ENCODE measurements around the gene B3GAT1.

B3GAT1 gene

DNA sequence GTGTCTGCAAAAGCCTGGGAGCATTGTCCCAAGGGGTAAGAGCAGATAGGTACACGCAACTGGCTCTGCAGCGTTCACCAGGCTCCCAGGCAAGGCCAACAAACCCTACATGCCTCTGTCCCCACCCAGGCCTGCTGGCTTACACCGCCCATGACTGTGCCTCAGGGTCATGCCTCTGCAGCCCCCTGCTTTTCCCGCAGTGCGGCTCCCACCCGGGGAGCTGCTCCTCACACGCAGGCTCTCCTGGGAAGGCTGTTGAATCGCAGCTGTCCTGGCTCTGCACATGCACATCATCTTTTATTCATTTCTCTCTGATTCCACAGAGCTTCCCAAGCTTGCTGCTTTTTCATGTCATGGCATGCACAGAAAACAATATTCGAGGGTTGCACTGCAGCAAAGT is 29.2 kb upstream of the B3GAT1 start:
- DNase-seq, result no peak

DNA sequence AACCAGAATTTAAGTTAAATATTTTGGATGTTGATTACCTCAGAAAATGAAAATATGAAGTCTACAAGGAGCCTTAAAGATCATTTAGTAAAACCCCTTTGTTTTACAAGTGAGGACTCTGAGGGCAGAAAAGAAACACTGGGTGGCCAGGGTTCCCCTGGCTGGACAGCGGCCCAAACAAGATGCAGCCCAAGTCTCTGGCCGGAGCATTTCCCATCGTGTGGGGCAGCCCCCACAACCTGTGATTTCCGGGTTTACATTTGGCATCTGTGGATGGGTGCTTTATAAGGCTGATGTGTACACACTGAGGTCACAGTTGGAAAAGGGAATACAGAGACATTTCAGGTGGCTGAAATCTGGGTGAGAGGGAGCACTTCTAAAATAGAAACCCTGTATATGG is 28.8 kb upstream of the B3GAT1 start:
- no peak for DNase-seq

DNA sequence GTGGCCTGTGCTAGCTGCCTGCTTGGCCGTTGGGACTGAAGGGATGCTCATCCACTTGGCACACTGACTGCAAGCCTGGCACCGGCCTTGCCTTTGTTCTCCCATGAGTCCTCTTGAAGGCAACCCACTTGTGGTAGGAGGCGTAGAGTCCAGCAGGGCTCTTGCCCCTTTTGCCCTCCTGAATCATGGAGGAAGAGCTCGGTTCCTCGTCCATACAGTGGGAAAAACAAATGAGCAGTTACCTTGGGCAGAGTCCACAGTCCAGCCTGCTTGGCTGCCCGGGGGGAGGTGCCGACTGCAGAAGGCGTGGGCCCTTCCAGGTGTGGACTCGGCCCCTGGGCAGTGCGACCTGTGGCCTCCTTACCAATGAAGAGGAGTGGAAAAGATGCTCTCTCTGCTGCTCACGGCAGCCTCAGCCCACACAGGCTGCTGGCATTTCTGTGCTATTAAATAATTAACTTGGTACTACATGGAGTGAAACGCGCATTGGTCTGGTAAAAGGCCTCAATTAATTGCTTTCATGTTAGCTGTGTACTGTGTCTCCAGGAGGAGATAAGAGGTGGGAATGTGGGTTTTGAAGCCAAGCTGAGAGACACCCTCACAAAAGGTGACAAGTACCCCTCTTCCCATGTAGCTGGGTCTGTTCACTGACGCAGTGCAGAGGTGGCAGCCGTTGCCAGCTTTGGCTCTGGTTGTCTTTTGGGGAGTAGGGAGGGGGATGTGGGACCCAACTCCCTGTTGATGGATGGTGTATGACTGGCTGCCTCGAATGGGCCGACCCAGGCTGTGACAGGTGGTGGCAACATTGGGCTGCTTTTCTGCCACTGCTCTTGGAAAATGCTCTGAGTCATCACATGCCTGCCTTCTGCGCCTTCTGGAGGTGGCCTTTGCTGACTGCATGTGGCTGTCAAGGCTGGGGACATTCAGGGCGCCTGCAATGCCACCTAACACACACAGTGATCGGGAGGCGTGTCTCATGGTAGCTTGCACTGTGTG is 26.8 kb upstream of the B3GAT1 start:
- DNase-seq, result no peak

DNA sequence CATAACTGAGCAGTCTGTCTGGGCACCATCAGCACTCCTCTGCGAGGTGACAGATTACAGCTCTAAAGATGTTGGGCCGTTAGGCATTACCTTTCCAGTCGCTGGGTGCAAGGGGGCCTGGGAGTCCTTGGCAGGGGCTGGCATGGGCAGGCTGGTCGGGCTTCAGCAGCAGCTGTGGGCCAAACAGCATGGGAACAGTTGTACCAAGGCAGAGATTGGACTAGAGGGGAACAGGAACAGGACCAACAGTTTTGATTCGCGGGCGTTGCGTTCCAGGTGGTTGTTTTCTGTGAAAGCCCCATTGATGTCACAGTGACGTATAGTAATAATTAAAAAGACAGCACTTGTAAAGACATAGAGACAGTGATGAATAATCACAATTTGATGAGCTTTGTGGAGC is 25.8 kb upstream of the B3GAT1 start:
- no peak for DNase-seq

DNA sequence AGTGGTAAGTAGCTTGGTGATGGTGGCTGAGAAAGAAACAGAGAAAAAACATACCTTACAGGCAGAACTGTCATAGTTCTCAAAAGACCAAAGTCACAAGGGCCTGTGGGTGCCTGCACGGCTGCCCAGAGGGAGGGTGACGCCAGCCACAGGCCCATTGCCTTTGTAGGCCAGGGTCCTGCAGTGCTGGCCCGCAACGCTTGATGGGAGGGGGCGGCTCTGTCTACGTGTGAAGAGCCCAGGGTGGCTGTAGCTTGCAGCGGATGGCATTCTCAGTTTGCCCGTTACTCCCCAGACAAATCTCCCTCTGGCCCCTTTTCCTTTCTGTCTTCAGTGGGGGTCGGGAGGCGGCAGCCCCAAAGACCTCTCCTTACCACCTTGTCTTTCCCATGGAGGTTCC is 24.7 kb upstream of the B3GAT1 start:
- DNase-seq, result no peak

DNA sequence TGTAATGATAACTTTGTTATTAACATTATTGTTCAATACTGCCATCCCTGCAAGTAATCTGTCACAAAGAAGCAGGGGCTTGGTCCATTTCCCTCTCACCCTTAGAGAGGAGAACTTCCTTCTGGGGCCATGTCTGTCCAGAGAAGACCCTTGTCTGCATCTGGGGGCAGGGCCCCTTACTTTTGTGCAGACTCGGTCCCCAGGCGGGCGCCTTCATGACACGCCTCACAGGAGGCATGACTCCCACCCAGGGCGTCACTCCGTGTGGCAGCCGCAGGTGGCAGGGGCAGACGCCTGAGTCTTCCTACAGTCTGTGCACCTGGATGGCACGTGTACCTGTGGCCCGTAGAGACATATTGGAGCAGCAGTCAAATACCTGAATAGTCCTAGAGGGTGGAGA is 21.8 kb upstream of the B3GAT1 start:
- DNase-seq, result no peak

DNA sequence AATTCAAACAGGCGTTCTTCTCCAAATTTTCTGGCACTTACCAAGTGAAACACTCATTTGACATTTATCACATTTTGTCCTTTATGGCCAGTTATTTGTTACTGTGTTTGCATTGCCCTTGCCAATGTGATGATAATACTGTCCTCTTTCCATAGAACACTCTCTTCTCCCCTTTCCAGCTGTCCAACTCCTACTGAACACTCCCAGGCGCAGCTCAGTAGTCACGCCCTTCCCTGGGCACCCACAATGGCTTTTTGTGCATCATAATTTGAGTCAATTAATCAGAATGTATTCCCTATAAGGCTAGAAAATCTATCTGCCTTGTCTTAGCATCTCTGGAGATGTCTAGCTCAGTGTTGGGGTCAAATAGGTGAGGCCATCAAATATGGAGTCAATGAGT is 21.2 kb upstream of the B3GAT1 start:
- no peak for DNase-seq

DNA sequence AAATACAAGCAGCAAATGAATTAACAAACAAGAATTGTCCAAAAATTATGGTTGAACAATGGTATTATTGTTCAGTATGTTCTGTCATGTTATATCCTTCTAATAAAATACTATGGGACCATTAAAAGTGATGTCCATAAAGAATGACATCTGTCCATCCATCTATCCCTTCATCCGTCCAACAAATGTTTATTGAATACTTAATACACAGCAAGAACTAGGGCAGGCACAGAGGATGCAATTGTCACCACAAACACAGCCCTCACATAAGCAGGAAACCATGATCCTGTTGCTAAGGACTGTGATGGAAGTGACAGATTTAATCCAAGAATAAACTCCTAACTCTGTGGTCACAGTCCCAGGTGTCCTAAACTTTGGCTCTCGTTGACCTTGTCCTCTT is 20.7 kb upstream of the B3GAT1 start:
- DNase-seq, result no peak

DNA sequence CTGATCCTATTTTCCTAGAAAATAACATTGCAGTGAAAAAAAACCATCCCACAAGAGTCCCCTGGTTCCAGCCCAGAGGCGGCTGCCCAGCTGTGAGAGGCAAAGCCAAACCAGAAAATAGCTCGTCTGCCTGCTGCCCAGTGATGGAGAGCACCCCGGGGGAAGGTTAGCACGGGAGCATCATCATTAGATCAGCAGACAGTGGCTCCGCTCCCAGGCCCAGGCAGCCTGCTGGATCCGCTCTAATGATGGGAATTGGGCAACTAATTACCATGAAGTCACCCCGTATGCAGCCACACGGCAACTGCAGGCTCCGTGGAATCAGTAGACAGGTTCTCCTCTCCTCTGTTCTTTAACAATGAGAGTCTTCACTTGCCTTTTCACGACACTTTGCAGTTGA is 17.1 kb upstream of the B3GAT1 start:
- DNase-seq, result no peak

DNA sequence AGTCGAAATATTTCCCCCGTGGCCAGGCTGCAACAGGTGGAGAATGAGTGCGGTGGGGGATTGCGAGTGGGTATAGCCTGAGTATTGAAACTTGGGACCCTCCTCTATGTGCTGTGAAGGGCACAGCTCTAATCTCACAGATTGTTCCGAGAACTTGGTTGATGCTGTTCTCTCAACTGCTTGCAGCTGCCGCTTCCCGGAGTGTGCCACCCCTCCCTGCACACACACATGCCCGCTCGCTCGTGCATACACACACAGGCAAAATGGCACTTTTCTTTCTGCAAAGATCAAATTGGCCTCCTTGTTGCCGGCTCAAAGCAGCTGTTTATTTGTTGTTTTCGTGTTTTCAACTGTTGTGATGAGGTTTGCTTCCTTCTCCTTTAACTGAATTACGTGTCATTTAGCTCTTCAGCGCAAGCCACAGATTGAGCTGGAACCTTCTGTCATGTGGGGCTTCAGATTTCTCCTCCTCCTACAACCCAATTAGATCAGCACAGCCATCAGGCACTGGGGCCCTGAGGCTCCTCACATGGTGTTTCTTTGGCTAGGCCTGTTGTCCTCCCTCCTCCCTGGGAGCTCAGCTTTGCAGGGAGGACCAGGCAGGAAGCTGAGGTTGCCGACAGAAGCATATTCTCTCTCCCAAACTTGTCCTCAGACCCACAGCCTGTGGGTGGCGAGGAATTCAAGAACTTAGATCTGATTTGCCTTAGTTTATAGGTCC is 13.9 kb upstream of the B3GAT1 start:
- no peak for DNase-seq

DNA sequence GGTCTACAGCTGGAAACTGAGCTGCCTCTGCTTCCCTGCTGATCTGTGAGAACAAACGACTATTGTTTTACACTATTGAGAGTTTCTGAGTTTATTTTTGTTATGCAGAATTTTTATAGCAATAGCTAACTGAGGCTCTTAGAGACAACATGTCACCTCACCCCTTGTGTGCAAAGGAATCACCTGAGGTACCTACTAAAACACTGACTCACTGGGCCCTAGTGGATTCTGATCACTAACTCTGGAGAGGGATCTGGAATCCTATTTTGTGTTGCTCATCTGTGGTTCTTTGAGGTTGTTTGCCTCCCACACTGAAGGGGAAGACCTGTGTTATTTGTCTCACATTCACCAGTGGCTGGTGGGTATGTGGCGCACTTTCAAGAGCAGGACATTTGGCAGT is 13.4 kb upstream of the B3GAT1 start:
- DNase-seq, result no peak

DNA sequence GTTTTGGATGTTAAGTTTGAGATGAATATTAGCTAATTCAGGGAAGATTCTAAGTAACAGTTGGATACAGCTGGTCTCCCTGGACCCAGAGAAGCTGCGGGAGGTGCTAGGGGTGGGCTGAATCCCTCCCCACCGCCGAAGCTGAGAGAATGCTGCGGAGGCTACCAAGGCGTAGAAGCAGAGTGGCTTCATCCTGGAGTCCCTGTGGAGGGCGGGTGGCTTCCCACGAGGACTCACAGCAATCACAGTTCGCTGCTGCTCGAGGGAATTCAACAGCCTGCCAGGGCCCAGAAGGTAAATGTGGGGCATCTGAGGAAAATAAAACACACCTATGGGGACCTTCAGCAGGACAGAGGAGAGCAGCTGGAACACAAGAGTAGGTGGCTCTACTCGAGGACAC is 11.1 kb upstream of the B3GAT1 start:
- no peak for DNase-seq

DNA sequence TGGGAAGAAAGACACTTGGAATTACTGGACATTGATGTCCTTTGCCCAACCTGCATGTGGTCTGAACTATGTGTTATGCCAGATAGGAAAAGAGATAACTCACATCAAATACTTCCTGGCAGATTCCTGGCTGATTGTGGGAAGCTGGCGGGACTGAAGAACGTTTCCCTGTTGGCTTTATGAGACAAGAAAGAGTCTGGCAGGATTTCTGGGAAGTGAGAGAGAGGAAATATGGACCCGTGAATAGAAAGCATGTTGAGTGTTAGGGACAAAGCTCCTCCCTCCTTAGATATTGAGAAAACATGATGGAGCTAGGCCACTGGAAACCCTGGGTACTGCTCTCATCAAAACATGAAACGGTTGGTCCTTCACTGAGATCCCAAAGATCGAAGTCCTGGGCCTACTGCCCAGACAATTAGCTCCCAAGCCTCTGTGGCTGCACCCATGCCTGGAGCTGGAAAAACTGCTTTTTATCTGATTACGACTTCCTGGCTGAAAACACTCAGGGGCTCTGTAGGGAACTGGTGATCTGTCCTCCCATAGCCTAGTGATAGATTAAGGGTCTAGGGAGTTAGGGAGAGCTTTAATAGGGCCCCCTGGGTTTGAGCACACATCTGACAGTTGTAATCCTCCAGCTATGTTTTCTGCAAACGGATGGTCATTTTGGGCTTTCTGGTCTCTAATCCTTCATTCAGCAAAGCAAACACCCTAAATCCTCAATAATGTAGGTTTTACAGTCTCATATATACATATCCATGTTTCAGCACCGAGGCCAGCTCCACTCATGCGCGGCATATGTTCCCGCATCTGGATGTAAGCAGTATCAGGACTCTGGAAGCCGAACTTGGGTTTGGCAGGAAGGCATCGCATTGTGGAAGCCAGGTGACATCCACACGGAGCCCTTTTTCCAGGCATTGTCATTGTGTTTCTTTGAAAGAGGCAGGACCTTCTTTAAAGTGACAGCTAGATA is 6.1 kb upstream of the B3GAT1 start:
- no peak for DNase-seq

DNA sequence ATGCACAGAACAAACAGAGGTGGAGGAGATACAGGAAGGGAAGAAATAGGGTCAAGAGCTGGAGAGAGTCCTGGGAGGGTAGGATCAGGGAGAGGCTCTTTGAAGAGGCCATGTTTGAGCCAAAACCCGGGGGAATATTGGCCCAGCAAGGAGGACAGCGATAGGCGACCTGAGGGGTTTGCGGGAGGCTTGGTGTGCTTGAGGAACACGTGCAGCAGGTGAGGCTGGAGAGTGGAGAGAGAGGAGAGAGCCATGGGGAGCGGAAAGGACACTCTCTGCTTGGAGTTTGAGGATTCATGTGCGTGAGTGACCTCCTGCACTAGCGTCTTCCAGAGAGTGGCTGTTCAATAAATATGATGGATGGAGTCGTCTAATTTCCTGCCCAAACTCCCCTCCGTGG is 4.7 kb upstream of the B3GAT1 start:
- no peak for DNase-seq

DNA sequence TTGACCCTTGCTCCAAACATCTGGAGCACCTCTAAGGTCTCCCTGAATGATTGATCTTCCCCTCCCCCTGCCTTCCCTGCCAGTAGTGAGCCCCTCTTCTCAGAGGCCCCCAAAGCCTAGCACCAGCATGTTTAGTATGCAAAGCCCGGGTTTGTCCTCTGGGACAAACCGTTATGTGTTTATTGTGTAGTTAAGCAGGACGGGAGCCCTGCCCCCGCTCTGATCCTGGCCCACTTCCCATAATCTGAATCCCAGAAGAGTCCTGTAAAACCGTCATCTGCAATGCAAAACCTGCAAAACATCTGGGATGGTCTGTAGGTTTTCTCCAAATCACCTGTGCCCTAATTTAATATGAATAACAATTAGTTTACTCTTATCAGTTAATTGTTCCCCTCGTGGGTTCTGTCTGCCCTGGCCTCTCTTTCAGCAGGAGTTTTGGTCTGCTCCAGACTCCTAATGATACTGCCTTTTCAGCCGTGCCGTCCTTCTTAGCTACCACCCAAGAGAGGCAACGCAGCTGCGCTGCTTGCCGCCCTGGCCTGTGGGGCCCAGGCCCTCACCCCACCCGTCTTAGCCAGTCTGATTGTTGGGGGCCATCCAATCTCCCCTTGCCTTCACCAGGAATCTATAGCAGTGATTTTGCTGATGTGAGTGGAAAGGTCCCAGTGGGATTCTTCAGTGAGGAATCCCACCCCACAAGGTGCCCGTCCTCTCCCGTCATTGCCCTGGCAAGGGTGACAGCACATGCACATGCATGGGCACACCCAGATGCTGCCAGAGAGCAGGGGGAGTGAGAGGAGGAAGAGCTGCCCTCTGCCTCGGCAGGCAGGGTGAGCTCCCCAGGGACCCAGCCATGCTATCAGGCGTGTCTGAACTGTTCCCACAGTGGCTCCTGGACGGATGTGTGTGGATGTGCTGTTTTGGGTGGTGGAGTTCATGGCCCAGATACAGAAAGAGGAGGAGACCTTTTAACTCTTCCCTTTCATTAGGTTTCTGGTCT is 3.0 kb upstream of the B3GAT1 start:
- DNase-seq, result no peak

DNA sequence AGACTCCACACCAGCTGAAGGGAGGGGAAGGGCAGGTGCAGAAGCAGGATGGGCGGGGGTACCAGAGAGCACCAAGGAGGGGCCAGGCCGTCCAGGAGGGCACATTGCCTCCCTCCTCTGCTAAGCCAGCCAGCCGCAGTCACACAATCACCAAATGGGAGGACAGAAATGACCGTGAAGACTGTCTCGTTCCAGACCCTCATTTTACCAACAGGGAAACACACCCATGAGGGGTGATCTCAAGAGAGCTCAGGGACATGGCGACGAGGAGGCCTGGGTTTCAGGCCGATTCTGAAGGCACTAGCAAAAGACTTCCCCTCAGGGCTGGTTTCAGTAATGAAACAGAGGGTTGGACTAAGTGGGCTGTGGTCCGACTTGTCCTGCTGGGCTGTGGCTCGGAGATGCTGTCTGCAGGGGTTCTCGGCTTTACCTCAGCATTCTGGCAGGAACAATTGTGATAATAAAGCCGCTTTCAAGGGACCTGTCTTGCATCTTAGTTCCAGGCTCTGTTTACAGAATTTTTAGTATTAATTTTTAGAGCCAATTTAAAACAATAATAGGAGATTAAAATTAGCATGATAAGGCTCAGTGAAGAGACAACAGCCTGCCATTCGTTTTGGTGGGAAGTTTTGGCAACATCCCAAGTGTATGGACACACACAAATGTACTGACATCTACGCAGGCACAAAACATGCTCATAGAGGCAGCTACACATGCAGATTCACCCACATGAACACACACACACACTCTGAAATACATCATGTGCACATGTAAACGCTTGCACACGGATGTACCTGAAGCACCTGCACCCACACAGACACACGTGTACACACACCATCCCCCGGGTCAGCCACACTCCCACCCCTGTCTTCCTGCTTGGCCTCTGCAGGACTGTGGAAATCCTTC is 2.0 kb upstream of the B3GAT1 start:
- no peak for DNase-seq

DNA sequence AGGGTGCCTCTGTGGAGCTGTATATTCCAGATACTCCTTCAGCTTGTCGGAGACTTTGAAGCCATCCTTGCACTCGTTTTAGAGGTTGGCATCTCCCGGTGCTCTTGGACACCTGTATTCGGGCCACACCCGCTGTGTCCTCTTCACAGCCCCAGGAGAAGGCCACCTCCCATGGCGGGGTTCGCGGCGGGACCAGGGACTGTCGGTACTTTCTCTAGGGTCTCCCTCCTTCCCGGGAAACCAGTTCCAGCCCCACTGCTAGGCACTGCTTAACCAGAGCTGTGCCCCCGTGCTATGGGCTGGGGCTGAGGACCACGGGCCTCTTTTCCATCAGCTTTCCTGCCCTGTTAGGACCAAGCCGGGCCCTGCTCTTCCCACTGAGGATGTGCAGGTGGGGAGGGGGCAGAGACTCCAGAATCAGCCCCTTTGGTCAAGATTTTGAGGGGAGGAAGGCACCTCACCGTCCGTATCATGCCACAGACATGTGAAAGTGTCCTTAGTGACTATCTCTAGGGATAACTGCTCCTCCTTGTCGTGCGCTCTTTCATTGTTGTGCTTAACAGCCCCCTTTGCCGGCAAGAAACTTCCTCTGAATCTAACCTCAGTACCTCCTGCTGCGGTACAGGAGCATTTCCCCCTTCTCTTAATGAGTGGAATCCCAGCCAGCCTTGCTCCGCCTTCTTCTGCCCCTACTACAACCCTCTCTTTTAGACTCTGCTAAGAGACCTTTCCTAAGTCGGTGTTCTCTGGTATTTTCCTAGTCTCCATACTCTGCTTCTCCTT is 1.2 kb upstream of the B3GAT1 start:
- DNase-seq, result no peak

DNA sequence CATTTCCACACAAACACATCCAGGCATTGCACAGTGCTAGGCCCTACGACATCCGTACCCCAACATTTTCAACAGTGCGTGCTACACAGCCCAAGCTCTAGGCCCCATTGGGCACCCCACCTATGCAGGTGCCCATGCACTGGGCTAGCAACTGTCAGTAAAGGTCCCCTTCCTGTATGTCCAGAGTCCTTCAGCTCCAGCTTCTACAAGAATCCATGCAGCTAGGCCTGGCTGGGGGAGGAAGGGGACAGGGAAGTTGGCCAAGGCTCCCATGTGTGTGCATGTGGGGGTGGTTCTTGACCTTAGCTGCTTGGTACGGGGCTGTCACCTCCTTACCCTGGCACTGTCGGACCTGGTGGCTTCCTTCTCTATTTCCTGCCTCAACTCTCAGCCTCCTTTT is 1.3 kb downstream of the B3GAT1 start:
- no peak for DNase-seq

DNA sequence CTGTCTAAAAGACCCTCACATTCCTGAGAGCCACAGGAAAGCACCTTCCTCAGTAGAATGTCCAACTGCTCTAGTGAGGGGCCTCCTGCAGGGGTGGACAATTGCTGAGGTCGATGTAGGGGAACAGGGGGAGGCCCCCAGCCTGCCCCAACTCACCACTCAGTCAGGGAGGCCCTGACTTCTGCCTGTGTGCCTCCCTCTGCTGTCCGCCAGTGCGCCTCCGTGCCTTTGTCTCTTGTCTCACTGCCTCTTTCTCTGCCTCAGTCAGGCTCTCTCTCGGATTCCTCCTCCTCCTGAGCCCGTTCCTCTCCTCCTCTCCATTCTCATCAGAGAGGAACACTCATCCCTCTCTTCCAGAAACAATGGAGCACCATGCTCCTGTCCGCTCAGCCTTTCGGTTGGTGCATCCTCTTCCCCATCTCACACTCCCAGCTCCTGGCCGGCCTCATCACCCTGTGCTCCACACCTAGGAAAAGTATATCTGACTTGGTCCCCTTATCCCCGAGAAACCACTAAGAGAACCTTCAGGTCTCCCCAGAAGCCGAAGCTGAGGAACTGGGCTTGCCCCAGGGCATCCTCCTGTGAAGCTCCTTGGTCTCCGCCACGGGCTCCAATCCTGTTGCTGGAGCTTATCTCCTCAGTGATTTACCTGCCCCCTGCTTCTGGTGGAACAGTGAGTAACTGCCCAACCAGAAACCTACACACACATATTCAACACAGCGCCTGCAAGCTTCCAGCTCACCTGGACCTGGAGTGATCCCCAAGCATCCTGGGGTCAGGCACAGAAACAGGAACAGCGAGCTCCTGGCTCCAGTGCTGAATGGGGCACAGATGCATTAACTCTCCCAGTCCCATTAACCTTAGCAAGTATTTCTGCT is 2.3 kb downstream of the B3GAT1 start:
- no peak for DNase-seq

Data from DMS 273 treated with DMSO at 0.1 percent for 48 hours (cell line).